Measurements from ENCODE around the gene DACH1.

DNA sequence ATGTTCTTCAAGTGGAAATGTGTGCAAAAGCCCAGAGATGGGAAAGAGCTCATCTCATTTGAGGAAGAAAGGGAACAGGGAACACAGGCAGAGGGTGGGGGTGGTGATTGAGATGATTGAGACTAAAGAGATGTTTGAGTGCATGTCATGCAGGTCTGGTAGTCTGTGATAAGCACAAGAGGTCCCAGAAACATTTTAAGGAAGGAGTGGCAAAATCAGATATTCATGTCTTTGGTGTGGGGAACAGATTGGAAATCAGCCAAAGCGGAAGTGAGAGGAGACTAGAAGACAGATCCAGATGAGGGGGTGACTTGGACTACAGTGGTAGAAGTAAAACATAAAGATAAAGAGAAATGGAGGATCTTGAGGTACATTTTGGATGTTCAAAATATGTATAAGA lies 39.4 kb upstream of the DACH1 start:
- no peak for TF ChIP-seq POLR2AphosphoS5 (IDR thresholded peaks at IDR 0.05; ENCODE audit: insufficient read depth, low read depth, low read length)
- TF ChIP-seq, protein P1, sequence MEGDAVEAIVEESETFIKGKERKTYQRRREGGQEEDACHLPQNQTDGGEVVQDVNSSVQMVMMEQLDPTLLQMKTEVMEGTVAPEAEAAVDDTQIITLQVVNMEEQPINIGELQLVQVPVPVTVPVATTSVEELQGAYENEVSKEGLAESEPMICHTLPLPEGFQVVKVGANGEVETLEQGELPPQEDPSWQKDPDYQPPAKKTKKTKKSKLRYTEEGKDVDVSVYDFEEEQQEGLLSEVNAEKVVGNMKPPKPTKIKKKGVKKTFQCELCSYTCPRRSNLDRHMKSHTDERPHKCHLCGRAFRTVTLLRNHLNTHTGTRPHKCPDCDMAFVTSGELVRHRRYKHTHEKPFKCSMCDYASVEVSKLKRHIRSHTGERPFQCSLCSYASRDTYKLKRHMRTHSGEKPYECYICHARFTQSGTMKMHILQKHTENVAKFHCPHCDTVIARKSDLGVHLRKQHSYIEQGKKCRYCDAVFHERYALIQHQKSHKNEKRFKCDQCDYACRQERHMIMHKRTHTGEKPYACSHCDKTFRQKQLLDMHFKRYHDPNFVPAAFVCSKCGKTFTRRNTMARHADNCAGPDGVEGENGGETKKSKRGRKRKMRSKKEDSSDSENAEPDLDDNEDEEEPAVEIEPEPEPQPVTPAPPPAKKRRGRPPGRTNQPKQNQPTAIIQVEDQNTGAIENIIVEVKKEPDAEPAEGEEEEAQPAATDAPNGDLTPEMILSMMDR (IDR thresholded peaks at IDR 0.05; ENCODE audit: extremely low read depth in 1 of 2, insufficient read depth in 1 of 2, low read depth in 1 of 2, low read length in 2 of 2): no peak
- no peak for TF ChIP-seq EZH2 (IDR thresholded peaks at IDR 0.05; ENCODE audit: borderline replicate concordance, low read depth, low read length, severe bottlenecking)
- TF ChIP-seq POLR2A (IDR thresholded peaks at IDR 0.05; ENCODE audit: low read depth, low read length): no peak
- TF ChIP-seq, protein P2, sequence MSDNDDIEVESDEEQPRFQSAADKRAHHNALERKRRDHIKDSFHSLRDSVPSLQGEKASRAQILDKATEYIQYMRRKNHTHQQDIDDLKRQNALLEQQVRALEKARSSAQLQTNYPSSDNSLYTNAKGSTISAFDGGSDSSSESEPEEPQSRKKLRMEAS (IDR thresholded peaks at IDR 0.05; ENCODE audit: insufficient read depth, insufficient read length): no peak
- TF ChIP-seq JUN (IDR thresholded peaks at IDR 0.05; ENCODE audit: borderline replicate concordance, insufficient read depth, insufficient read length, low read depth): no peak
- TF ChIP-seq MYC (IDR thresholded peaks at IDR 0.05; ENCODE audit: low read depth, low read length): no peak
- TF ChIP-seq FOS (IDR thresholded peaks at IDR 0.05; ENCODE audit: borderline replicate concordance, insufficient read depth, low read length): no peak
- TF ChIP-seq GATA2 (IDR thresholded peaks at IDR 0.05; ENCODE audit: insufficient read depth, insufficient read length, low read depth, low read length): no peak

Data from endothelial cell of umbilical vein (primary cell).